Measurements from ENCODE around the gene TAT.
"Not testable (repeated sequence)": the region's sequence is repeated elsewhere in the genome, so short reads cannot be mapped to it uniquely, and the experiment has no call there.

TAT gene

DNA sequence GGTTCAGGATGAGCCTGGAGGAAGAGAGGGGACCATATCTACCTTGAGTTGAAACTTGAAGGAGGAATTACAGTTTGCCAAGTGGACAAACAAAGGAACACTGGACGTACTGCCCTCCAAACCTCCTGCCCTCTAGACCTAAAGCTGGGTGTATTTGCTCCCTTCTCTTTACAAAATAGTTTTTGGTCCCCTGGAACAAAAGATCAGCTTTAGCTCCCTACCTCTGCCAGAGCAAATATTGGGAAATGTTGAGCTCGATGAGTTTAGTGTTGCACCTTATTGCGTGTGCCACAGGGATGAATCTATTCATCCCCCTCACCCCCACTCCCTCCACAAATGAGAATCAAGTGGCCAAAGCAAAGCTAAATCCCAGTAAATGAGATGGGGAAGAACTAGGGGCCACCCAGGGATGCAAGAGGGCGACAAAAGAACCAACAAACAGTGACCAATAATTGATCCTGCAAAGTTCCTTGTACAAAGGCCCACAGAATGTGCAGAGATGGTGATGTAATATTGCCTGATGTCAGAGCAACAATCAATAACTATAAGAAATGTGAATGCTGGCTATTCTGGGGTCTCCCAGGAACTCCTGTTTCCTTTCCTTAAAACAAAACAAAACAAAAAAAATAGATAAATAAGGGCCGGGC is 17.2 kb upstream of the TAT start:
- DNase-seq, result no peak
- TF ChIP-seq POLR2A (IDR thresholded peaks at IDR 0.05; ENCODE audit: low read length) (no peak), GATA1 (IDR thresholded peaks at IDR 0.05; ENCODE audit: low read depth, low read length) (no peak)

DNA sequence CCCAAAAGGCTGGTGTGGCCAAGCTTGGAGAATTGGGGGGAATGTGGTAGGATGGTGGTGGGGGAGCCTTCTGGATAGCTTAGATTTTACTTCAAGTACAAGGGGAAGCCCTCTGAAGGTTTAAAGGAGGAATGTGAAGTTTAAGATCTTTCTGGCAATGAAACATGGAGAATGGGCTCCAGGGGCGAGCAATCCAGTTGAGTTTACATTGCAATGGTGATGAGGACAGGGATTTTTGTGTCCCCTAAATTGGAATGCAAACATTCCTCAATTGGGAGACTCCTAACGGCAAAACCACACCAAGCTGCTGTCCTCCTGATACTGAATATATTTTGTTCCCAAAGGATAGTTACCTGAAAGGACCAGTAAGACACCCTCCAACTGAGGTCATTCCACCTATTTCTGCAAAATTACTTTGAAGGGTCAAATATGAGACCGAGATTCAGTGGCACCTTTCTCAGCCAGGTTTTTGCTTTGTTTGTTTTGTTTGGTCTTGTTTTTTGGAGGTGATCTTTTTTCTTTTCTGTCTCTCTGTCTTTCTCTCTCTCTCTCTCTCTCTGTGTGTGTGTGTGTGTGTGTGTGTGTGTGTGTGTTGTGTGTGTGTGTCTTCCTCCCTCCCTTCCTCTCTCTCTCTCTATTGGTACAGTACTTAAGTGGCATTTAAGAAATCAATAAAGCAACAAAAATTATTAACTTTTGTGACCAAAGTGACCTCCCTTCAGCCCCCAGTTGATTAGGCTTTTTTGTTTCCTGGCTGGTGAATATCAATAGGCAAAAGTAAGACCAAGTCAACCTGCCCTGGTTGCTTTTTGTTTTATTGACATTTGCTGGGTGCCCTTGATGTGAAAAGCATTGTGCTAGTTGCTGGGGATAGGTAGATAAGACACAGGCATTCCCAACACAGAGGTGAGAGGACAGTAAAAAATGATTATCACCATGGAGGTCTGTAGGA is 16.4 kb upstream of the TAT start:
- DNase-seq, result no peak
- no peak for TF ChIP-seq POLR2A (IDR thresholded peaks at IDR 0.05; ENCODE audit: low read length)
- no peak for TF ChIP-seq GATA1 (IDR thresholded peaks at IDR 0.05; ENCODE audit: low read depth, low read length)

DNA sequence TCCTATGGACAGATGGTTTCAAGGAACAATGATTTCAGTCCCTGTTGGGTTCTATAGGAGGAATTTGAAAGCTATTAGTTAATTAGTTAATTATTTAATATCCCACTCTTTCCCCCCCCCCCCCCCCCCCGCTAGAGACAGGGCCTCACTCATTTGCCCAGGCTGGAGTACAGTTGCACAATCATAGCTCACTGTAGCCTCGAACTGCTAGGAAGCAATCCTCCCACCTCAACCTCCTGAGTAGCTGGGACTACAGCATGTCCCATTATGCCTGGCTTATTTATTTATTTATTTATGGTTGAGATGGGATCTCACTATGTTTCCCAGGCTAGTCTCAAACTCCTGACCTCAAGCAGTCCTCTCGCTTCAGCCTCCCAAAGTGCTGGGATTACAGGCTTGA is 15.0 kb upstream of the TAT start:
- no peak for TF ChIP-seq GATA1 (IDR thresholded peaks at IDR 0.05; ENCODE audit: low read depth, low read length)
- no peak for TF ChIP-seq POLR2A (IDR thresholded peaks at IDR 0.05; ENCODE audit: low read length)
- no peak for DNase-seq

DNA sequence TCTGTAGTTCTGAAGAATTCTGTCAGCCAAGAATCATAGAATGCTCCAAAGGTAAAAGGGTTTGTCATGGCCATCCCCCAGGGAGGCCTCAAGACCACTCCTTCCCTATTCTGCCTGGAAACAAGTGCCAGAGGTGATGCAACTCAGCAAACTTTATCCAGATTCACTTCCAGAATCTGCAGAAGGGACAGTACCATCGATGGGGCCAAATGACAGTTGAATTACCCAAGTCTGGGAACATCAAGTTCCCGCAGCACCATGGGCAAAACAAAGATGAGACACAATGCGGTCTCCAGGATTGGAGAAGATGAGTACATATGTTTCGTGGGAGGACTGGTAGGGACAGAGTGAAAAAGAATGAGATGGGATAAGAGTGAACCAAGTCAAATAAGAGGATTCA is 13.7 kb upstream of the TAT start:
- DNase-seq, result no peak
- TF ChIP-seq POLR2A (IDR thresholded peaks at IDR 0.05; ENCODE audit: low read length) (no peak), GATA1 (IDR thresholded peaks at IDR 0.05; ENCODE audit: low read depth, low read length) (no peak)

DNA sequence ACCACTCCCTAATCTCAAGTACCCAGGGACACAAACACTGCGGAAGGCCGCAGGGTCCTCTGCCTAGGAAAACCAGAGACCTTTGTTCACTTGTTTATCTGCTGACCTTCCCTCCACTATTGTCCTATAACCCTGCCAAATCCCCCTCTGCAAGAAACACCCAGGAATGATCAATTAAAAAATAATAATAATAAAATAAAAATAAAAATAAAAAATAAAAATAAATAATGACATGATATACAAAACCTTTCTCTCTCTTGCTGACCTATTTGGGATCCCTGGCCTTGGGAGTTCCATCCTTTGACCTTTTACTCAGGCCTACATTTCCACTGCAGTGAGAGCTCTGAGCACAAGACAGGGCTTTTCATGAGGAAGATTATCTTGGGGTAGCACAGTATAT is 13.2 kb upstream of the TAT start:
- DNase-seq, result not testable (repeated sequence)

DNA sequence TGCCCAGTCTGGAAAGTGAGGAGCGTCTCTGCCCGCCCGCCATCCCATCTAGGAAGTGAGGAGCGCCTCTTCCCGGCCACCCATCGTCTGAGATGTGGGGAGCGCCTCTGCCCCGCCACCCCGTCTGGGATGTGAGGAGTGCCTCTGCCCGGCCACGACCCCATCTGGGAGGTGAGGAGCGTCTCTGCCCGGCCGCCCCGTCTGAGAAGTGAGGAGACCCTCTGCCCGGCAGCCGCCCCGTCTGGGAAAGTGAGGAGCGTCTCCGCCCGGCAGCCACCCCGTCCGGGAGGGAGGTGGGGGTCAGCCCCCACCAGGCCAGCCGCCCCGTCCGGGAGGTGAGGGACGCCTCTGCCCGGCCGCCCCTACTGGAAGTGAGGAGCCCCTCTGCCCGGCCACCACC is 12.4 kb upstream of the TAT start:
- not testable (repeated sequence) for DNase-seq

DNA sequence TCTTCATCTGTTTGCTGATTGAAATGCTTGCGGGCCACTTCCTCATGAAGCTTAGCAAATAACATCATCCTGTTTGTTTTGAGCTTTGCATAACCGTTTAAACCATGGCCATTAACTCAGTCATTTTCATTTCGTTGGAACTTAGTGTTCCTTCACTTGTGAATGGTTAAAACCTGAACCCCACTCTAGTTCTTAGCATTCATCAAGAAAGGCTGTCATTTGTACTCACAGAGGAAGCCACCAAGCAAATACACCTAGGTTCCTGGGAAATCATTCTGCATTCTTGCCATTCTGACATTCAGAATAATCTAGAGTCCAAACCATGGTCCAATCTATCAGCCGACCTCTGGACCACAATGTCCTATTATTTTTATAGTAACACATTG is 8.4 kb upstream of the TAT start:
- no peak for DNase-seq
- TF ChIP-seq POLR2A (IDR thresholded peaks at IDR 0.05; ENCODE audit: low read length), result no peak
- TF ChIP-seq GATA1 (IDR thresholded peaks at IDR 0.05; ENCODE audit: low read depth, low read length), result no peak

DNA sequence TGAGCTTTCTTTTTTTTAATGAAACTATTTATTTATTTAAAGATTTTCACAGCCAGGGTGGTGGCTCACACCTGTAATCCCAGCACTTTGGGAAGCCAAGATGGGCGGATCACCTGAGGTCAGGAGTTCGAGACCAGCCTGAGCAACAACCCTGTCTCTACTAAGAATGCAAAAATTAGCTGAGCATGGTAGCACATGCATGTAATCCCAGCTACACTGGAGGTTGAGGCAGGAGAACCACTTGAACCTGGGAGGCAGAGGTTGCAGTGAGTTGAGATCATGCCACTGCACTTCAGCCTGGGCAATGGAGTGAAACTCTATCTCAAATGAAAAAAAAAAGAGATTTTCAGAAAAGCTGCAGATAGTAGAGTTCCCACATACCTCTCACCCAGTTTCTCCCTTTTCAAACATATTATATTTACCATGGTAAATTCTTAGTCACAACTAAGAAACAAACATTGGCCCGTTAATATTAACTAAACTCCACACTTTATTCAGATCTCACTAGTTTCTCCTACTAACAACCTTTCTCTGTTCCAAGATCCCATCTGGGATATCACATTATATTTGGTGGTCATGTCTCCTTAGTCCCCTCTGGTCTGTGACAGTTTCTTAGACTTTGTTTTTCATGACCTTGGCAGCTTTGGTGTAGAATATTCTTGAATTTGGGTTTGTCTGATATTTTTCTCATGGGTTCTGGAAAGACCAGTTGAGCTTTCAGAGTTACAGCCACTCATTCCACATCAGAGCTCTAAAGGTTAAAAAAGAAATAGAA is 7.8 kb upstream of the TAT start:
- TF ChIP-seq GATA1 (IDR thresholded peaks at IDR 0.05; ENCODE audit: low read depth, low read length) (no peak), POLR2A (IDR thresholded peaks at IDR 0.05; ENCODE audit: low read length) (no peak)
- no peak for DNase-seq

DNA sequence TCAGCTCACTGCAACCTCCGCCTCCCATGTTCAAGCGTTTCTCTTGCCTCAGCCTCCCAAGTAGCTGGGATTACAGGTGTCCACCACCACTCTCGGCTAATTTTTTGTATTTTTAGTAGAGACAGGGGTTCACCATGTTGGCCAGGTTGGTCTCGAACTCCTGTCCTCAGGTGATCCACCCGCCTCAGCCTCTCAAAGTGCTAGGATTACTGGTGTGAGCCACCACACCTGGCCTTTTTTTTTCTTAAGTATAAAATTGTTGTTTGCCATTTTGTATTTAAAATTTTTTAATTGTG is 5.6 kb upstream of the TAT start:
- DNase-seq, result not testable (repeated sequence)

DNA sequence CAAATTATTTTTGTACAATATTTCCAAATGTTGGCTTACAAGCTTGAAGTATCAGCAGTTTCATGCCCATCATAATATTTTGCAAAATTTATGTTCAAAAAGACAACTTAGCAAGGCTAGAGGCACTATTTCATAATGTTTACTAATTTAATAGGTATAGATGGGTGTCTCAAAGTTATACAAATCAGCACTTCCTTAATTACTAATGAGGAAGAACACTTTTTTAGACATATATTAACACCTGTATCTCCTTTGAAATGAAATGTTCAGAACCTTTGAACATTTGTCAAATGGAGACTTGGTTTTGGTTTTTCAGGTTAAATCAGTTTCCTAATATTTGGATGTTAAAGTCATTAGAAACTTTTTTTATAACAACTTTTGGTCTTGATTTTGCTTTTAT is 2.2 kb downstream of the TAT start:
- TF ChIP-seq GATA1 (IDR thresholded peaks at IDR 0.05; ENCODE audit: low read depth, low read length) (no peak), POLR2A (IDR thresholded peaks at IDR 0.05; ENCODE audit: low read length) (no peak)
- no peak for DNase-seq

DNA sequence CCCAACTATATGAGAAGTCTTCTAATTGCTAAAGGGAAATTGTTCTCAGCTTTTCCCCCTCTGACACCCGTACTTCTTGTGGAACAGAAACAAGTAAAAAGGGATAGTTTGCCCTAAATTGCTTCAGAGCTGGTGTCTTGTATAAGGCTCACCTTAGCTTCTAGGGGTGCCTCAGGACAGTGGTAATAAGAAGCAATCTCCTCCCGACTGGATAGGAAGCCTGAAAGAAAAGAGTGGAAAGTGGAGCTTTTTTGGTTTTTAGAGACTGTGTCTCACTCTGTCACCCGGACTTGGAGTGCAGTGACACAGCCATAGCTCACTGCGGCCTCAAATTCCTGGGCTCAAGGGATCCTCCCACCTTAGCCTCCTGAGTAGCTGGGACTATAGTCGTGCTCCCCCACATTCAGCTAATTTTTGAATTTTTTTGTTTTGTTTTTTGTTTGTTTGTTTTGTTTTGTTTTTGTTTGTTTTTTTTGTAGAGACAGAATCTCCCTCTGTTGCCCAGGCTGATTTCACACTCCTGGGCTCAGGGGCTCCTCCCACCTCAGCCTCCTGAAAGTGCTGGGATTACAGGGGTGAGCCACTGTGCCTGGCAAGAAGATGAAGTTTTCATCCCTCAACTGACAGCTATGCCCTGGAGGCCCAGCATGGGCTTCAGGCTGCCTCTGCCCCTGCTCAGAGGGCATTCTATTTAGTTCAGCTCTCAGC is 3.4 kb downstream of the TAT start:
- no peak for DNase-seq
- TF ChIP-seq POLR2A (IDR thresholded peaks at IDR 0.05; ENCODE audit: low read length) (no peak), GATA1 (IDR thresholded peaks at IDR 0.05; ENCODE audit: low read depth, low read length) (no peak)

DNA sequence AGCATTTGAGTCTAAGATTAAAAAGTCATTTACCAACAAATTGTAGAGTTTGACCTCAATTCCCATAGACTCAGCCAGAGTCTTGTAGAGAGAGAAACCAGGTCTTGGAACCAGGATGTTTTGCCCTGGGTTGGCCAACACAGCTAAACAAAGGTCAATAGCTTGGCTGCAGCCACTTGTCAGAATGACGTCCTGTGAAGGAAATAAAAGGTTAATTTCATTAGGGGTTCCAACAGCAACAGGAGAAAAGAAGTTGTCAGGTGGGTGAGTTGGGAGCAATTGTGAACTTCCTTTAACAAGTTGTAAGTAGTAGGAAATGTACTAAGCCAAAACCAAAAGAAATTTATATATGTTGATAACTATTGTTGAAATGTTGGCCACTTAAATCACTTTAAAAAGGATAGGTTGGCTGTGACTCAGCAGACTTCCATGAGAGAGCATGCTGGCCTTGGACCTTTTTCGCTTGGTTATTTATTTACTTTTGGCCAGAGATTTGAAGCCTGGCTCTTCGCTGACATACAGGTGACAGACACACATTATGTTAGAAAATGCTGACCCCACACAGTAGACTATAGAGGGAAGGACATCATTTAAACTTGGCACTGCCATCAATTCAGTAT is 4.3 kb downstream of the TAT start:
- TF ChIP-seq GATA1 (IDR thresholded peaks at IDR 0.05; ENCODE audit: low read depth, low read length) (no peak), POLR2A (IDR thresholded peaks at IDR 0.05; ENCODE audit: low read length) (no peak)

DNA sequence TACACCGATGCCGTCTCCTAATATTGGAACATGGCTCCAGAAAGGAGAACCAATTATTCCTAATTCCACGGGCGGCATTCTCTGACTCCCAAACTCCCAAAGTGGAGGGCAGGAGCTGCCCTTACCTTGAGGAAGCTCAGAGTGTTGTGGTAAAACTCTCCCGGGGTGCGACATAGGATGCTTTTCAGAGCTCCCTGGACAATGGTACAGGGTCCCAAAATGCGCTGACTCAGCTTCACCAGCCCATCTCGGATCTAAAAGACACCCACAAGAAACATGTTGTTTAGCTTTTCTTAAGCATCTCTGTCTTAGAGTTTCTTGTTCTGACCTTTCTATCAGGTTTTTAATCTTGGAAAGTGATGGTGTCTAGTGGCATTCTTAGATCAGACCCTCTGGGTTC is 6.7 kb downstream of the TAT start:
- DNase-seq, result no peak
- TF ChIP-seq POLR2A (IDR thresholded peaks at IDR 0.05; ENCODE audit: low read length) (no peak), GATA1 (IDR thresholded peaks at IDR 0.05; ENCODE audit: low read depth, low read length) (no peak)

More for the DNA sequence above, 4.3 kb downstream of the TAT start:
- no peak for DNase-seq

DNA sequence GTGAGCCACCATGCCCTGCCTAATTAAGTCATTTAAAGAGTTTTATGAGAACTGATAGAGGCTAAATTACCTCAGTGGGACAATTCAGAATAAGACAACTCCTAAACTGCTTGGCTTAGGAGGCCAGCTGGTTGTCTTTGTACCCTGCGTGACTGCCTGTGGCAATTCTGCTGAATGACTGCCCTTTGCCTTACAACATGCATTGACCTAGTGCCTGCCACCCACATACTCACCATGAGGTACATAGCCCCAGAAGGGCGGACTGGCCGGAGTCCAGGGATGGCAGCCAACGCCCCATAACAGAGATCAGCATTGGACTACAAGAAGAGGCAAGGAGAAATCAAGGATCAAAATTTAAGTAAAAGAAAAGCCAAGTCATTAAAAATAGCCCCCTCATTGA is 7.3 kb downstream of the TAT start:
- no peak for DNase-seq

More for the DNA sequence above, 7.3 kb downstream of the TAT start:
- TF ChIP-seq GATA1 (IDR thresholded peaks at IDR 0.05; ENCODE audit: low read depth, low read length), result no peak
- no peak for TF ChIP-seq POLR2A (IDR thresholded peaks at IDR 0.05; ENCODE audit: low read length)

Measured in erythroblast (primary cell).